C4-2B (cell line): ENCODE measurements around the gene FAM110D.

Source experiments
- H3K27ac ChIP-seq: fragments of 450-650 bp; 2 replicates; pipeline ENCODE4 v1.5.1; 2017
- CTCF ChIP-seq: fragments of 450-650 bp; conservative IDR thresholded peaks from 2 replicates; pipeline ENCODE4 v1.5.1; 2017; ENCODE audit warnings: mild to moderate bottlenecking
- ZFX ChIP-seq: fragments of 450-650 bp; IDR thresholded peaks from 2 replicates; pipeline ENCODE4 v1.6.1; 2017

The FAM110D gene

GRCh38 chr1:26168410-26169197 is 9.7 kb downstream of the FAM110D start, which contains the start of gene C1orf232:
Gene C1orf232, minus strand, starts transcription at chr1:26168963. Its CDS starts 464 bp downstream, at chr1:26168499.
- H3K27ac ChIP-seq: peak within 1 kb of the TSS; percentile 86
- TF ChIP-seq CTCF: no peak
- no peak for TF ChIP-seq ZFX

GRCh38 chr1:26169198-26169554 is 10.3 kb downstream of the FAM110D start:
- H3K27ac ChIP-seq: peak overlapping the region; percentile 86
- no peak for TF ChIP-seq ZFX

- peak within 1 kb of the TSS; percentile 86 for H3K27ac ChIP-seq
- no peak for TF ChIP-seq ZFX
- TF ChIP-seq CTCF: peak; percentile 87
Measured at GRCh38 chr1:26169669-26170471, 11.0 kb downstream of the FAM110D start, which contains the start of gene ZNF593. Gene ZNF593, plus strand, starts transcription at chr1:26169908. Its CDS starts 76 bp downstream, at chr1:26169984.

- no peak for TF ChIP-seq CTCF
- no peak for TF ChIP-seq ZFX
- H3K27ac ChIP-seq: peak overlapping the region; percentile 86
Measured at GRCh38 chr1:26170472-26170821, 11.6 kb downstream of the FAM110D start.

- peak within 1 kb of the TSS; percentile 86 for H3K27ac ChIP-seq
- TF ChIP-seq CTCF (no peak), ZFX (no peak)
Measured at GRCh38 chr1:26171084-26172072, 12.5 kb downstream of the FAM110D start, which contains the start of gene ZNF593OS. Gene ZNF593OS, minus strand, starts transcription at chr1:26171832. Its CDS starts 171 bp downstream, at chr1:26171661.

GRCh38 chr1:26175346-26175745 is 16.5 kb downstream of the FAM110D start:
- TF ChIP-seq ZFX (no peak), CTCF (no peak)
- H3K27ac ChIP-seq: no peak overlapping the region

- no peak for TF ChIP-seq ZFX
- TF ChIP-seq CTCF: peak; percentile 40; the same call in 1 of the 2 replicates
- H3K27ac ChIP-seq: peak within 1 kb of the TSS; percentile 64
Measured at GRCh38 chr1:26177182-26177684, 18.4 kb downstream of the FAM110D start, which contains the start of gene CNKSR1. Gene CNKSR1, plus strand, starts transcription at chr1:26177491. Its CDS starts 57 bp downstream, at chr1:26177548.
